ENCODE results near the gene RPL37. TPM values are rescaled to one million over a fixed set of nuclear protein-coding genes. Genes with fewer than 3 reads are reported as not detected.

RPL37 gene
- polyA plus RNA-seq, 1 donor (not counting 4 experiments of a cell fraction or from before 2014, with no cell fraction given), result 3,448 TPM

- H4K20me1 ChIP-seq (ENCODE audit: control insufficient read depth, extremely low read depth, insufficient read depth, low read length), result no peaks in the 10 kb centered on the region
- no peak overlapping the region for H2AFZ ChIP-seq (ENCODE audit: control insufficient read depth, low read length)
- no peak for DNase-seq (ENCODE audit: low read depth, low spot score)
- no peak for TF ChIP-seq EZH2 (IDR thresholded peaks at IDR 0.05; ENCODE audit: low read length)
- no peak for TF ChIP-seq CTCF (optimal IDR thresholded peaks at IDR 0.05 in 1 of 3, IDR thresholded peaks at IDR 0.05 in 1 of 3, conservative IDR thresholded peaks at IDR 0.05 in 1 of 3; ENCODE audit: extremely low read depth in 1 of 3, insufficient read depth in 2 of 3, low read length in 3 of 3)
- H3K27me3 ChIP-seq (ENCODE audit: control insufficient read depth, extremely low read depth, insufficient read depth, low read length), result no peaks in the 10 kb centered on the region
- no peak overlapping the region for H3K9ac ChIP-seq (ENCODE audit: control insufficient read depth, extremely low read depth, insufficient read depth, low read length)
- H3K9me3 ChIP-seq (ENCODE audit: control insufficient read depth, low read depth, low read length), result peaks cover 5% of the 10 kb centered on the region
- no peak for FAIRE-seq
- dilution Hi-C loops (cut with MboI; ENCODE audit: extremely low pct_ligation_motif_present, low sequenced_read_pairs), result no loop called here
- no peaks in the 10 kb centered on the region for H3K79me2 ChIP-seq (ENCODE audit: control insufficient read depth, insufficient read depth, low read length)
- no peak overlapping the region for H3K4me3 ChIP-seq (ENCODE audit: control insufficient read depth in 2 of 3, extremely low read depth in 1 of 3, insufficient read depth in 2 of 3, low read depth in 1 of 3, low read length in 3 of 3)
- H3K36me3 ChIP-seq (ENCODE audit: control insufficient read depth in 2 of 2, extremely low read depth in 1 of 2, insufficient read depth in 2 of 2, low read length in 2 of 2), result no peaks in the 10 kb centered on the region
- no peaks in the 10 kb centered on the region for H3K4me1 ChIP-seq (ENCODE audit: control insufficient read depth, extremely low read depth, insufficient read depth, low read length)
- H3K9me1 ChIP-seq (ENCODE audit: control insufficient read depth, extremely low read depth, insufficient read depth, low read length), result no peaks in the 10 kb centered on the region
- H3K27ac ChIP-seq (ENCODE audit: control insufficient read depth, insufficient read depth, low read length), result no peak overlapping the region
- no peak overlapping the region for H3K4me2 ChIP-seq (ENCODE audit: control insufficient read depth, extremely low read depth, insufficient read depth, low read depth, low read length)
Observed at GRCh38 chr5:40882291-40882690, 47.3 kb upstream of the RPL37 start.

- dilution Hi-C loops (cut with MboI; ENCODE audit: extremely low pct_ligation_motif_present, low sequenced_read_pairs), result no loop called here
- no peaks in the 10 kb centered on the region for H3K9me1 ChIP-seq (ENCODE audit: control insufficient read depth, extremely low read depth, insufficient read depth, low read length)
- no peak for DNase-seq (ENCODE audit: low read depth, low spot score)
- no peak overlapping the region for H3K4me3 ChIP-seq (ENCODE audit: control insufficient read depth in 2 of 3, extremely low read depth in 1 of 3, insufficient read depth in 2 of 3, low read depth in 1 of 3, low read length in 3 of 3)
- H3K79me2 ChIP-seq (ENCODE audit: control insufficient read depth, insufficient read depth, low read length), result no peaks in the 10 kb centered on the region
- H3K9ac ChIP-seq (ENCODE audit: control insufficient read depth, extremely low read depth, insufficient read depth, low read length), result no peak overlapping the region
- no peak overlapping the region for H2AFZ ChIP-seq (ENCODE audit: control insufficient read depth, low read length)
- H3K4me1 ChIP-seq (ENCODE audit: control insufficient read depth, extremely low read depth, insufficient read depth, low read length), result no peaks in the 10 kb centered on the region
- H3K4me2 ChIP-seq (ENCODE audit: control insufficient read depth, extremely low read depth, insufficient read depth, low read depth, low read length), result no peak overlapping the region
- no peaks in the 10 kb centered on the region for H3K36me3 ChIP-seq (ENCODE audit: control insufficient read depth in 2 of 2, extremely low read depth in 1 of 2, insufficient read depth in 2 of 2, low read length in 2 of 2)
- FAIRE-seq, result no peak
- no peak for TF ChIP-seq EZH2 (IDR thresholded peaks at IDR 0.05; ENCODE audit: low read length)
- TF ChIP-seq CTCF (optimal IDR thresholded peaks at IDR 0.05 in 1 of 3, IDR thresholded peaks at IDR 0.05 in 1 of 3, conservative IDR thresholded peaks at IDR 0.05 in 1 of 3; ENCODE audit: extremely low read depth in 1 of 3, insufficient read depth in 2 of 3, low read length in 3 of 3), result peak in 2 of 3 experiments; percentile 13
- no peak overlapping the region for H3K27ac ChIP-seq (ENCODE audit: control insufficient read depth, insufficient read depth, low read length)
- peaks cover 9% of the 10 kb centered on the region for H3K9me3 ChIP-seq (ENCODE audit: control insufficient read depth, low read depth, low read length)
- no peaks in the 10 kb centered on the region for H3K27me3 ChIP-seq (ENCODE audit: control insufficient read depth, extremely low read depth, insufficient read depth, low read length)
- no peaks in the 10 kb centered on the region for H4K20me1 ChIP-seq (ENCODE audit: control insufficient read depth, extremely low read depth, insufficient read depth, low read length)
Observed at GRCh38 chr5:40879163-40879942, 44.3 kb upstream of the RPL37 start.

Measured in keratinocyte (primary cell).